B cell (primary cell): ENCODE measurements around the gene FZD1. TPM values are rescaled to one million over a fixed set of nuclear protein-coding genes. Genes with fewer than 3 reads are reported as not detected.

Source experiments
- ATAC-seq: fragments of 200-7000 bp; cut with Tn5 transposase; one replicate; pipeline ENCODE4 v1.10.0; 2021; ENCODE audit warnings: low read depth, mild to moderate bottlenecking, moderate number of reproducible peaks, moderate library complexity
- CTCF ChIA-PET: fragments of 350-600 bp; sonication (Branson Sonifier 250); formaldehyde crosslinking; loops from one replicate; lab custom pipeline; 2021; ENCODE audit warnings: antibody characterized with exemption, inconsistent platforms; lab: Charles Lee
- POLR2A ChIA-PET: fragments of 350-600 bp; sonication (Branson Sonifier 250); formaldehyde crosslinking; loops from one replicate; lab custom pipeline; 2021; ENCODE audit warnings: antibody characterized with exemption; lab: Charles Lee
- DNase-seq: peaks from one replicate; pipeline ENCODE4 v3.0.0; 2013
- H2AFZ ChIP-seq: 2 replicates; pipeline ENCODE4 v1.6.1; 2012; ENCODE audit warnings: mild to moderate bottlenecking, low read depth, low read length; ENCODE audit not compliant: insufficient read depth, poor library complexity, severe bottlenecking
- H3K27ac ChIP-seq, 2 donors: 1 replicate in 1 of 2; 2 replicates in 1 of 2; pipeline ENCODE4 v1.5.1; 2012 to 2013; ENCODE audit warnings: low read length in 2 of 2, mild to moderate bottlenecking in 2 of 2, moderate library complexity in 1 of 2
- H3K27me3 ChIP-seq, 4 experiments: fragments of 200-600 bp in 1 of 4; sonication (generic) in 1 of 4; replicated peaks in 1 of 4; 1 replicate in 2 of 4; 2 replicates in 2 of 4; pipeline versions ENCODE4 v1.6.1 to v1.7.0; 2013 to 2016; ENCODE audit warnings: low read length in 3 of 4, mild to moderate bottlenecking in 2 of 4, mixed read lengths in 1 of 4, moderate library complexity in 1 of 4; ENCODE audit not compliant: insufficient read depth in 4 of 4, control insufficient read depth in 3 of 4; ENCODE audit errors: control extremely low read depth in 1 of 4
- H3K36me3 ChIP-seq, 2 experiments: replicated peaks in 1 of 2; 1 replicate in 1 of 2; 2 replicates in 1 of 2; pipeline versions ENCODE4 v1.6.1 to v1.7.1; 2013; ENCODE audit warnings: low read length in 1 of 2; ENCODE audit not compliant: insufficient read depth in 2 of 2, control insufficient read depth in 1 of 2; ENCODE audit errors: control extremely low read depth in 1 of 2, extremely low read depth in 1 of 2
- H3K4me1 ChIP-seq, 2 donors: fragments of 200-600 bp in 1 of 2; sonication (generic) in 1 of 2; 1 replicate in 1 of 2; 2 replicates in 1 of 2; pipeline versions ENCODE4 v1.5.1 to v1.6.1; 2013 to 2017; ENCODE audit warnings: low read length in 2 of 2; ENCODE audit not compliant: control insufficient read depth in 2 of 2, insufficient read depth in 2 of 2
- H3K4me2 ChIP-seq: replicated peaks from 2 replicates; pipeline ENCODE3; 2012; ENCODE audit warnings: mild to moderate bottlenecking, low read depth, low read length; ENCODE audit not compliant: poor library complexity, severe bottlenecking
- H3K4me3 ChIP-seq, 5 experiments: fragments of 200-600 bp in 1 of 5; sonication (generic) in 1 of 5; 1 replicate in 3 of 5; 2 replicates in 2 of 5; pipeline versions ENCODE4 v1.5.1 to v1.7.0; 2011 to 2016; ENCODE audit warnings: low read length in 4 of 5, mild to moderate bottlenecking in 4 of 5, low read depth in 2 of 5, control low read depth in 1 of 5, moderate library complexity in 1 of 5; ENCODE audit not compliant: insufficient read depth in 1 of 5; ENCODE audit errors: control extremely low read depth in 1 of 5, extremely low read depth in 1 of 5
- H3K79me2 ChIP-seq: fragments of 200-600 bp; sonication (generic); one replicate; pipeline ENCODE4 v1.6.0; 2016; ENCODE audit warnings: low read length; ENCODE audit not compliant: control insufficient read depth, insufficient read depth
- H3K9ac ChIP-seq: fragments of 200-600 bp; sonication (generic); 2 replicates; pipeline ENCODE4 v1.6.1; 2017; ENCODE audit warnings: mild to moderate bottlenecking, low read length, moderate library complexity
- H3K9me3 ChIP-seq, 3 donors: one replicate each; pipeline versions ENCODE4 v1.6.1 to v1.7.1; 2013; ENCODE audit warnings: low read length in 2 of 3; ENCODE audit not compliant: control insufficient read depth in 2 of 3, insufficient read depth in 1 of 3; ENCODE audit errors: control extremely low read depth in 1 of 3
- H4K20me1 ChIP-seq: 2 replicates; pipeline ENCODE4 v1.6.0; 2012; ENCODE audit warnings: mild to moderate bottlenecking, low read length; ENCODE audit not compliant: insufficient read depth, control insufficient read depth, poor library complexity, severe bottlenecking
- H3K27ac Mint-ChIP-seq: one replicate; pipeline ENCODE4 v1.8.0; 2021; ENCODE audit warnings: mixed read lengths
- H3K27me3 Mint-ChIP-seq: one replicate; pipeline ENCODE4 v1.8.0; 2021; ENCODE audit warnings: mixed read lengths
- H3K4me1 Mint-ChIP-seq: one replicate; pipeline ENCODE4 v1.8.0; 2021; ENCODE audit warnings: mixed read lengths
- H3K4me3 Mint-ChIP-seq: one replicate; pipeline ENCODE4 v1.8.0; 2021; ENCODE audit warnings: mixed read lengths
- H3K9me3 Mint-ChIP-seq: one replicate; pipeline ENCODE4 v1.8.0; 2022; ENCODE audit warnings: mixed read lengths; ENCODE audit not compliant: insufficient read depth
- CTCF ChIP-seq: fragments of 200-600 bp; IDR thresholded peaks from one replicate; pipeline ENCODE4 v1.8.0; 2022; ENCODE audit warnings: antibody characterized with exemption, mild to moderate bottlenecking
- EZH2 ChIP-seq: IDR thresholded peaks from 2 replicates; pipeline ENCODE4 v1.6.1; 2012; ENCODE audit warnings: borderline replicate concordance, low read depth, mild to moderate bottlenecking, moderate library complexity, low read length; ENCODE audit not compliant: insufficient read depth, poor library complexity, severe bottlenecking
- whole genome bisulfite sequencing: methylation state at CpG from one replicate; pipeline ENCODE4 v1.1.5; 2013; ENCODE audit warnings: missing lambda C conversion rate; ENCODE audit not compliant: insufficient coverage; 5-methylcytosine and 5-hydroxymethylcytosine counted together
- intact Hi-C: fragments of 100-400 bp; cut with micrococcal nuclease; formaldehyde crosslinking; loops from one replicate; pipeline ENCODE4 v1.10.0; 2022
- polyA plus RNA-seq: library from polyadenylated mRNA; depleted of rRNA; stranded (reverse); fragments of >200 nt; gene quantifications from 2 replicates; pipeline ENCODE4 v1.2.3, GENCODE V29; 2012
- total RNA-seq, 2 donors: library from RNA; stranded (reverse); fragments of 120-200 nt in 1 of 2; gene quantifications; 1 replicate in 1 of 2; 2 replicates in 1 of 2; pipeline versions ENCODE4 v1.2.3 to v1.2.4, GENCODE V29; 2013 to 2022

Gene FZD1
- total and polyA plus RNA-seq, 2 donors (not counting 1 experiment from before 2014, with no cell fraction given), result 0.15 to 0.49 TPM

- CTCF ChIA-PET, result interaction anchor here (0.8 kb wide), 1 partner anchor 159 kb away, joined by 3 read pairs; no protein-coding TSS in a partner anchor
- WGBS, result 68% methylated on average over 2 of the region's 2 CpGs
- H3K4me3 Mint-ChIP-seq, result no peak overlapping the region
- H3K4me1 Mint-ChIP-seq, result no peaks in the 10 kb centered on the region
- Histone ChIP-seq H3K4me1 (no peaks in the 10 kb centered on the region), H3K27me3 (peaks cover 0 to 4% (median under 1%) of the 10 kb centered on the region in 4 experiments), H3K79me2 (no peaks in the 10 kb centered on the region), H3K9ac (no peak overlapping the region), H3K27ac (no peak overlapping the region), H3K4me3 (no peak overlapping the region), H2AFZ (no peak overlapping the region), H3K36me3 (no peaks in the 10 kb centered on the region), H3K4me2 (no peak overlapping the region), H4K20me1 (no peaks in the 10 kb centered on the region), H3K9me3 (no peaks in the 10 kb centered on the region)
- no peak overlapping the region for H3K27ac Mint-ChIP-seq
- intact Hi-C loops, result no loop called here
- peaks cover 19% of the 10 kb centered on the region for H3K27me3 Mint-ChIP-seq
- DNase-seq (no peak), ATAC-seq (no peak)
- POLR2A ChIA-PET, result interaction anchor here (0.7 kb wide), 1 partner anchor 593 kb away, joined by 4 read pairs; no protein-coding TSS in a partner anchor
- TF ChIP-seq CTCF, result no peak
- TF ChIP-seq EZH2, result no peak
- peaks cover 2% of the 10 kb centered on the region for H3K9me3 Mint-ChIP-seq
Observed at GRCh38 chr7:91248996-91249395, 15.2 kb upstream of the FZD1 start.

GRCh38 chr7:91249506-91250233 is 14.6 kb upstream of the FZD1 start:
- Histone ChIP-seq H3K4me3 (no peak overlapping the region), H3K36me3 (no peaks in the 10 kb centered on the region), H3K4me2 (no peak overlapping the region), H3K4me1 (no peaks in the 10 kb centered on the region), H3K27me3 (peaks cover 0 to under 1% (median 0%) of the 10 kb centered on the region in 4 experiments), H2AFZ (no peak overlapping the region), H4K20me1 (no peaks in the 10 kb centered on the region), H3K9ac (no peak overlapping the region), H3K79me2 (no peaks in the 10 kb centered on the region), H3K9me3 (no peaks in the 10 kb centered on the region), H3K27ac (no peak overlapping the region)
- 100% methylated on average over 1 of the region's 4 CpGs for WGBS
- no peak overlapping the region for H3K27ac Mint-ChIP-seq
- TF ChIP-seq CTCF (no peak), EZH2 (no peak)
- no peak overlapping the region for H3K4me3 Mint-ChIP-seq
- CTCF ChIA-PET, result interaction anchor here (0.8 kb wide), 1 partner anchor 160 kb away, joined by 3 read pairs; no protein-coding TSS in a partner anchor
- DNase-seq (no peak), ATAC-seq (no peak)
- POLR2A ChIA-PET, result interaction anchor here (0.7 kb wide), 1 partner anchor 593 kb away, joined by 4 read pairs; no protein-coding TSS in a partner anchor
- H3K4me1 Mint-ChIP-seq, result no peaks in the 10 kb centered on the region
- H3K9me3 Mint-ChIP-seq, result peaks cover 2% of the 10 kb centered on the region
- peaks cover 20% of the 10 kb centered on the region for H3K27me3 Mint-ChIP-seq
- intact Hi-C loops, result no loop called here
